GM12878 (cell line): ENCODE results near the gene SPRR3. TPM values are rescaled to one million over a fixed set of nuclear protein-coding genes. Genes with fewer than 3 reads are reported as not detected.
A peak's percentile ranks its signal among the peaks of the same experiment; 100 is the strongest.

ENCODE experiments used
- ASH2L ChIP-seq: fragments of 300-600, 200-600 bp; sonication (generic); IDR thresholded peaks from 2 replicates; pipeline ENCODE4 v1.6.1; 2017; ENCODE audit warnings: low read depth, mild to moderate bottlenecking, borderline replicate concordance
- CBX3 ChIP-seq: fragments of 200-600 bp; sonication (generic); IDR thresholded peaks from 2 replicates; pipeline ENCODE4 v1.6.1; 2016; ENCODE audit warnings: low read depth, borderline replicate concordance
- FOXM1 ChIP-seq: IDR thresholded peaks from 2 replicates; pipeline ENCODE4 v1.6.1; 2012; ENCODE audit warnings: low read depth, mild to moderate bottlenecking, inconsistent platforms, low read length, moderate library complexity
- GATAD2B ChIP-seq: fragments of 450-650 bp; conservative IDR thresholded peaks from 2 replicates; pipeline ENCODE4 v1.6.1; 2017; ENCODE audit warnings: low read depth, mild to moderate bottlenecking, moderate library complexity
- HDAC2 ChIP-seq: fragments of 200-600 bp; sonication (generic); IDR thresholded peaks from 2 replicates; pipeline ENCODE4 v1.6.1; 2017
- LARP7 ChIP-seq: fragments of 450-650 bp; IDR thresholded peaks from 2 replicates; pipeline ENCODE4 v1.6.1; 2017; ENCODE audit warnings: mild to moderate bottlenecking
- MEF2A ChIP-seq: IDR thresholded peaks from 2 replicates; pipeline ENCODE4 v1.6.1; 2011; ENCODE audit warnings: low read depth, mild to moderate bottlenecking, low read length, moderate library complexity; ENCODE audit not compliant: insufficient read depth
- NFYB ChIP-seq: IDR thresholded peaks from 2 replicates; pipeline ENCODE4 v1.6.1; 2011; ENCODE audit warnings: low read depth, mild to moderate bottlenecking, low read length, improper control_type of control experiment, moderate library complexity; ENCODE audit not compliant: insufficient read depth
- PAX8 ChIP-seq: fragments of 450-650 bp; IDR thresholded peaks from 2 replicates; pipeline ENCODE4 v1.6.1; 2017; ENCODE audit warnings: mild to moderate bottlenecking, moderate library complexity
- SIN3A ChIP-seq: IDR thresholded peaks from 2 replicates; pipeline ENCODE4 v1.6.1; 2012; ENCODE audit warnings: low read depth, low read length, improper control_type of control experiment
- SIX5 ChIP-seq: IDR thresholded peaks from 2 replicates; pipeline ENCODE4 v1.6.1; 2011; ENCODE audit warnings: mild to moderate bottlenecking, low read depth, low read length, moderate library complexity; ENCODE audit not compliant: severe bottlenecking
- SMAD5 ChIP-seq: IDR thresholded peaks from 2 replicates; pipeline ENCODE4 v1.6.1; 2016; ENCODE audit warnings: antibody characterized with exemption, low read depth
- SMARCA5 ChIP-seq: fragments of 450-650 bp; IDR thresholded peaks from 2 replicates; pipeline ENCODE4 v1.6.1; 2017; ENCODE audit warnings: mild to moderate bottlenecking
- STAT1 ChIP-seq: fragments of 450-650 bp; conservative IDR thresholded peaks from 2 replicates; pipeline ENCODE4 v1.6.1; 2014; ENCODE audit warnings: antibody characterized with exemption, mild to moderate bottlenecking
- YBX1 ChIP-seq: fragments of 450-650 bp; IDR thresholded peaks from 2 replicates; pipeline ENCODE4 v1.6.1; 2016; ENCODE audit warnings: antibody characterized with exemption
- ZNF207 ChIP-seq: fragments of 450-650 bp; IDR thresholded peaks from 2 replicates; pipeline ENCODE4 v1.6.1; 2014; ENCODE audit warnings: antibody characterized with exemption, mild to moderate bottlenecking, borderline replicate concordance
- ZNF217 ChIP-seq: fragments of 450-650 bp; IDR thresholded peaks from 2 replicates; pipeline ENCODE4 v1.6.1; 2017; ENCODE audit warnings: antibody characterized with exemption, mild to moderate bottlenecking
- ZSCAN29 ChIP-seq: fragments of 450-650 bp; IDR thresholded peaks from 2 replicates; pipeline ENCODE4 v1.6.1; 2017; ENCODE audit warnings: mild to moderate bottlenecking, moderate library complexity
- polyA plus RNA-seq, 11 experiments: library from polyadenylated mRNA; depleted of rRNA in 4 of 11; unstranded in 6 of 11; stranded (reverse) in 5 of 11; fragments of >200 nt; fragmentation: Nextera tagmentation in 4 of 11; fragmentation: Illumina TruSeq in 1 of 11; extraction: Ambion mirVana in 4 of 11; extraction: Trizol in 1 of 11; gene quantifications; 1 replicate in 1 of 11; 2 replicates in 10 of 11; pipeline versions ENCODE4 v1.2.1 to v1.2.3, GENCODE V29; 2011 to 2016; ENCODE audit warnings: inconsistent platforms in 2 of 11, missing spikeins in 2 of 11, low read depth in 1 of 11
- total RNA-seq, 4 experiments: library from RNA; depleted of rRNA in 3 of 4; stranded (reverse); fragments of >200 nt in 3 of 4; fragmentation: Illumina TruSeq in 1 of 4; extraction: Trizol in 1 of 4; gene quantifications; 2 replicates each; pipeline versions ENCODE4 v1.2.1 to v1.2.3, GENCODE V29; 2013 to 2021
- TF ChIP-seq, protein P1 (sequence below), 3 experiments: IDR thresholded peaks in 2 of 3; conservative IDR thresholded peaks in 1 of 3; 2 replicates each; pipeline ENCODE4 v1.5.1; 2011; ENCODE audit warnings: low read depth in 3 of 3, low read length in 3 of 3, mild to moderate bottlenecking in 3 of 3, control low read depth in 2 of 3, moderate library complexity in 2 of 3, inconsistent platforms in 1 of 3, mixed read lengths in 1 of 3; ENCODE audit not compliant: control insufficient read depth in 2 of 3, insufficient read depth in 1 of 3; ENCODE audit errors: extremely low read depth in 1 of 3
- TF ChIP-seq, protein P2 (sequence below): IDR thresholded peaks from 2 replicates; pipeline ENCODE4 v1.6.1; 2012; ENCODE audit warnings: low read depth, low read length, improper control_type of control experiment
- TF ChIP-seq, protein P3 (sequence below): fragments of 450-650 bp; formaldehyde crosslinking; IDR thresholded peaks from 2 replicates; pipeline ENCODE4 v1.5.0; 2022; ENCODE audit warnings: mild to moderate bottlenecking, missing genetic modification characterization
- TF ChIP-seq, protein P4 (sequence below): fragments of 450-650 bp; IDR thresholded peaks from 2 replicates; pipeline ENCODE4 v1.6.1; 2017; ENCODE audit warnings: antibody characterized with exemption, mild to moderate bottlenecking, moderate library complexity
- TF ChIP-seq, protein P5 (sequence below): IDR thresholded peaks from 2 replicates; pipeline ENCODE4 v1.6.1; 2011; ENCODE audit warnings: low read depth, low read length, improper control_type of control experiment, borderline replicate concordance

SPRR3 gene
- total and polyA plus RNA-seq, 10 of the 15 experiments (the other 5 are each of a cell fraction or from before 2014, with no cell fraction given): not detected

DNA sequence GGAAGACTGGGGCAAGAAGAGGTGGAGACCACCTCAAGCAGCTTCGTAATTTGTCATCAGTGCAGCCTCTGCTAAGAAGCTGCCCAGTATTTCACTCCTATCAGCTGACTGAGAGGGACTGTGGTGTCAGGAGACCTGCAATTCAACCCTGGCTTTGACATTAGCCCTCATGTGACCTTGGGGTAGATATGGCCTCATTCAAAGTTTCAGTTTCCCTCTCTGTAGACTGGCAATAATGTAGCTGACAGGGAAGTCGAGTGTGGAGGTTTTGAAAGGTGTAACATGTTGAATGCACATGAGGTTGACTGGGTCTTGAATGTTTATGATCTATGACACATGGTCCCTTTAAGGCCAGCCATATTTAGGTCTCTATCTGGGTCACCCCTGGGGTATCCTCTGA is 33.3 kb upstream of the SPRR3 start (continued):
- TF ChIP-seq, protein P1, sequence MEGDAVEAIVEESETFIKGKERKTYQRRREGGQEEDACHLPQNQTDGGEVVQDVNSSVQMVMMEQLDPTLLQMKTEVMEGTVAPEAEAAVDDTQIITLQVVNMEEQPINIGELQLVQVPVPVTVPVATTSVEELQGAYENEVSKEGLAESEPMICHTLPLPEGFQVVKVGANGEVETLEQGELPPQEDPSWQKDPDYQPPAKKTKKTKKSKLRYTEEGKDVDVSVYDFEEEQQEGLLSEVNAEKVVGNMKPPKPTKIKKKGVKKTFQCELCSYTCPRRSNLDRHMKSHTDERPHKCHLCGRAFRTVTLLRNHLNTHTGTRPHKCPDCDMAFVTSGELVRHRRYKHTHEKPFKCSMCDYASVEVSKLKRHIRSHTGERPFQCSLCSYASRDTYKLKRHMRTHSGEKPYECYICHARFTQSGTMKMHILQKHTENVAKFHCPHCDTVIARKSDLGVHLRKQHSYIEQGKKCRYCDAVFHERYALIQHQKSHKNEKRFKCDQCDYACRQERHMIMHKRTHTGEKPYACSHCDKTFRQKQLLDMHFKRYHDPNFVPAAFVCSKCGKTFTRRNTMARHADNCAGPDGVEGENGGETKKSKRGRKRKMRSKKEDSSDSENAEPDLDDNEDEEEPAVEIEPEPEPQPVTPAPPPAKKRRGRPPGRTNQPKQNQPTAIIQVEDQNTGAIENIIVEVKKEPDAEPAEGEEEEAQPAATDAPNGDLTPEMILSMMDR (IDR thresholded peaks at IDR 0.05 in 2 of 3, conservative IDR thresholded peaks at IDR 0.05 in 1 of 3; ENCODE audit: control insufficient read depth in 2 of 3, extremely low read depth in 1 of 3, insufficient read depth in 1 of 3, low read depth in 3 of 3, low read length in 3 of 3): no peak
- TF ChIP-seq, protein P2, sequence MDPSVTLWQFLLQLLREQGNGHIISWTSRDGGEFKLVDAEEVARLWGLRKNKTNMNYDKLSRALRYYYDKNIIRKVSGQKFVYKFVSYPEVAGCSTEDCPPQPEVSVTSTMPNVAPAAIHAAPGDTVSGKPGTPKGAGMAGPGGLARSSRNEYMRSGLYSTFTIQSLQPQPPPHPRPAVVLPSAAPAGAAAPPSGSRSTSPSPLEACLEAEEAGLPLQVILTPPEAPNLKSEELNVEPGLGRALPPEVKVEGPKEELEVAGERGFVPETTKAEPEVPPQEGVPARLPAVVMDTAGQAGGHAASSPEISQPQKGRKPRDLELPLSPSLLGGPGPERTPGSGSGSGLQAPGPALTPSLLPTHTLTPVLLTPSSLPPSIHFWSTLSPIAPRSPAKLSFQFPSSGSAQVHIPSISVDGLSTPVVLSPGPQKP: no peak
- TF ChIP-seq, protein P3, sequence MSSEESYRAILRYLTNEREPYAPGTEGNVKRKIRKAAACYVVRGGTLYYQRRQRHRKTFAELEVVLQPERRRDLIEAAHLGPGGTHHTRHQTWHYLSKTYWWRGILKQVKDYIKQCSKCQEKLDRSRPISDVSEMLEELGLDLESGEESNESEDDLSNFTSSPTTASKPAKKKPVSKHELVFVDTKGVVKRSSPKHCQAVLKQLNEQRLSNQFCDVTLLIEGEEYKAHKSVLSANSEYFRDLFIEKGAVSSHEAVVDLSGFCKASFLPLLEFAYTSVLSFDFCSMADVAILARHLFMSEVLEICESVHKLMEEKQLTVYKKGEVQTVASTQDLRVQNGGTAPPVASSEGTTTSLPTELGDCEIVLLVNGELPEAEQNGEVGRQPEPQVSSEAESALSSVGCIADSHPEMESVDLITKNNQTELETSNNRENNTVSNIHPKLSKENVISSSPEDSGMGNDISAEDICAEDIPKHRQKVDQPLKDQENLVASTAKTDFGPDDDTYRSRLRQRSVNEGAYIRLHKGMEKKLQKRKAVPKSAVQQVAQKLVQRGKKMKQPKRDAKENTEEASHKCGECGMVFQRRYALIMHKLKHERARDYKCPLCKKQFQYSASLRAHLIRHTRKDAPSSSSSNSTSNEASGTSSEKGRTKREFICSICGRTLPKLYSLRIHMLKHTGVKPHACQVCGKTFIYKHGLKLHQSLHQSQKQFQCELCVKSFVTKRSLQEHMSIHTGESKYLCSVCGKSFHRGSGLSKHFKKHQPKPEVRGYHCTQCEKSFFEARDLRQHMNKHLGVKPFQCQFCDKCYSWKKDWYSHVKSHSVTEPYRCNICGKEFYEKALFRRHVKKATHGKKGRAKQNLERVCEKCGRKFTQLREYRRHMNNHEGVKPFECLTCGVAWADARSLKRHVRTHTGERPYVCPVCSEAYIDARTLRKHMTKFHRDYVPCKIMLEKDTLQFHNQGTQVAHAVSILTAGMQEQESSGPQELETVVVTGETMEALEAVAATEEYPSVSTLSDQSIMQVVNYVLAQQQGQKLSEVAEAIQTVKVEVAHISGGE (CRISPR knock-in tag): no peak
- no peak for TF ChIP-seq SMAD5
- no peak for TF ChIP-seq ZNF207
- no peak for TF ChIP-seq HDAC2
- no peak for TF ChIP-seq SIX5
- TF ChIP-seq, protein P4, sequence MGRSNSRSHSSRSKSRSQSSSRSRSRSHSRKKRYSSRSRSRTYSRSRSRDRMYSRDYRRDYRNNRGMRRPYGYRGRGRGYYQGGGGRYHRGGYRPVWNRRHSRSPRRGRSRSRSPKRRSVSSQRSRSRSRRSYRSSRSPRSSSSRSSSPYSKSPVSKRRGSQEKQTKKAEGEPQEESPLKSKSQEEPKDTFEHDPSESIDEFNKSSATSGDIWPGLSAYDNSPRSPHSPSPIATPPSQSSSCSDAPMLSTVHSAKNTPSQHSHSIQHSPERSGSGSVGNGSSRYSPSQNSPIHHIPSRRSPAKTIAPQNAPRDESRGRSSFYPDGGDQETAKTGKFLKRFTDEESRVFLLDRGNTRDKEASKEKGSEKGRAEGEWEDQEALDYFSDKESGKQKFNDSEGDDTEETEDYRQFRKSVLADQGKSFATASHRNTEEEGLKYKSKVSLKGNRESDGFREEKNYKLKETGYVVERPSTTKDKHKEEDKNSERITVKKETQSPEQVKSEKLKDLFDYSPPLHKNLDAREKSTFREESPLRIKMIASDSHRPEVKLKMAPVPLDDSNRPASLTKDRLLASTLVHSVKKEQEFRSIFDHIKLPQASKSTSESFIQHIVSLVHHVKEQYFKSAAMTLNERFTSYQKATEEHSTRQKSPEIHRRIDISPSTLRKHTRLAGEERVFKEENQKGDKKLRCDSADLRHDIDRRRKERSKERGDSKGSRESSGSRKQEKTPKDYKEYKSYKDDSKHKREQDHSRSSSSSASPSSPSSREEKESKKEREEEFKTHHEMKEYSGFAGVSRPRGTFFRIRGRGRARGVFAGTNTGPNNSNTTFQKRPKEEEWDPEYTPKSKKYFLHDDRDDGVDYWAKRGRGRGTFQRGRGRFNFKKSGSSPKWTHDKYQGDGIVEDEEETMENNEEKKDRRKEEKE: no peak
- TF ChIP-seq MEF2A: no peak
- no peak for TF ChIP-seq YBX1
- TF ChIP-seq SIN3A: no peak
- no peak for TF ChIP-seq SMARCA5
- TF ChIP-seq, protein P5, sequence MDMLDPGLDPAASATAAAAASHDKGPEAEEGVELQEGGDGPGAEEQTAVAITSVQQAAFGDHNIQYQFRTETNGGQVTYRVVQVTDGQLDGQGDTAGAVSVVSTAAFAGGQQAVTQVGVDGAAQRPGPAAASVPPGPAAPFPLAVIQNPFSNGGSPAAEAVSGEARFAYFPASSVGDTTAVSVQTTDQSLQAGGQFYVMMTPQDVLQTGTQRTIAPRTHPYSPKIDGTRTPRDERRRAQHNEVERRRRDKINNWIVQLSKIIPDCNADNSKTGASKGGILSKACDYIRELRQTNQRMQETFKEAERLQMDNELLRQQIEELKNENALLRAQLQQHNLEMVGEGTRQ: peak; percentile 52; the same call in 1 of the 2 replicates
- TF ChIP-seq ZNF217: no peak
- no peak for TF ChIP-seq STAT1
- TF ChIP-seq CBX3: no peak
- no peak for TF ChIP-seq NFYB
- no peak for TF ChIP-seq GATAD2B
- no peak for TF ChIP-seq FOXM1
- no peak for TF ChIP-seq LARP7
- no peak for TF ChIP-seq ZSCAN29
- TF ChIP-seq PAX8: no peak
- TF ChIP-seq ASH2L: no peak
